Measurements from ENCODE around the gene RPS24.

DNA sequence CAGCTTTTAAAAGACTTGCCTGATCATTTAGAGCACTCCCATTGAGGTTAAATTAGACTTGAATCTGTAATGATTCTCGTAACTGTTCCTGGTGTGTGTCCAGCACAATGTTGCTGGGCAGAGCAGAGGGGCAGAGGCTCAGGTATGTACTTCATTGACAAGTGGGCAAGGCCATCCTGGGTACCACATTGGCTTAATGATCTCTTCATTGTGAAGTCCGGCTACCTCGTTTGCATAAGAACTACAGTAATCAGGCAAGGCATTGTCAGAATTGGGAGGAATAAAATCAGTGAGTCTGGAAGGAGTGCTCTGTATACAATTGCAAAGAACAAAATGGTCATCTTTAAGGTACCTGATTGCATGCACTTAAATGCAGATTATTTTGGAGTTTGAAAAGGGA is 6.1 kb downstream of the RPS24 start:
- TF ChIP-seq, protein P1, sequence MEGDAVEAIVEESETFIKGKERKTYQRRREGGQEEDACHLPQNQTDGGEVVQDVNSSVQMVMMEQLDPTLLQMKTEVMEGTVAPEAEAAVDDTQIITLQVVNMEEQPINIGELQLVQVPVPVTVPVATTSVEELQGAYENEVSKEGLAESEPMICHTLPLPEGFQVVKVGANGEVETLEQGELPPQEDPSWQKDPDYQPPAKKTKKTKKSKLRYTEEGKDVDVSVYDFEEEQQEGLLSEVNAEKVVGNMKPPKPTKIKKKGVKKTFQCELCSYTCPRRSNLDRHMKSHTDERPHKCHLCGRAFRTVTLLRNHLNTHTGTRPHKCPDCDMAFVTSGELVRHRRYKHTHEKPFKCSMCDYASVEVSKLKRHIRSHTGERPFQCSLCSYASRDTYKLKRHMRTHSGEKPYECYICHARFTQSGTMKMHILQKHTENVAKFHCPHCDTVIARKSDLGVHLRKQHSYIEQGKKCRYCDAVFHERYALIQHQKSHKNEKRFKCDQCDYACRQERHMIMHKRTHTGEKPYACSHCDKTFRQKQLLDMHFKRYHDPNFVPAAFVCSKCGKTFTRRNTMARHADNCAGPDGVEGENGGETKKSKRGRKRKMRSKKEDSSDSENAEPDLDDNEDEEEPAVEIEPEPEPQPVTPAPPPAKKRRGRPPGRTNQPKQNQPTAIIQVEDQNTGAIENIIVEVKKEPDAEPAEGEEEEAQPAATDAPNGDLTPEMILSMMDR (IDR thresholded peaks at IDR 0.05; ENCODE audit: insufficient read depth, low read depth, low read length) = no peak
- TF ChIP-seq EZH2 (IDR thresholded peaks at IDR 0.05; ENCODE audit: insufficient read depth, low read length) = no peak
